A673 (cell line): ENCODE data around the gene SRP68. TPM values are rescaled to one million over a fixed set of nuclear protein-coding genes. Genes with fewer than 3 reads are reported as not detected.

Source experiments
- BruUV-seq: library from RNA; stranded (reverse); fragments of 400-500 nt; replicated peaks from 2 replicates; lab custom pipeline; 2021; lab: Mats Ljungman, UMichigan
- CTCF ChIA-PET: fragments of 300-600 bp; sonication (Branson Sonifier 250); formaldehyde crosslinking; loops from one replicate; lab custom pipeline; 2022; ENCODE audit warnings: antibody characterized with exemption; lab: Charles Lee
- POLR2A ChIA-PET: fragments of 300-600 bp; sonication (Branson Sonifier 250); formaldehyde crosslinking; loops from one replicate; lab custom pipeline; 2022; ENCODE audit warnings: antibody characterized with exemption; ENCODE audit not compliant: low non-redundant PET; lab: Charles Lee
- DNase-seq: peaks from one replicate; pipeline ENCODE4 v3.0.0-alpha.2; 2015; ENCODE audit warnings: low spot score
- H3K27ac ChIP-seq: fragments of 200-600 bp; sonication (generic); 2 replicates; pipeline ENCODE4 v1.5.1; 2016; ENCODE audit warnings: mixed run types, low read depth, mild to moderate bottlenecking, mixed read lengths, antibody characterized with exemption, low read length; ENCODE audit not compliant: poor library complexity, severe bottlenecking
- H3K27me3 ChIP-seq: fragments of 200-600 bp; sonication (generic); replicated peaks from 2 replicates; pipeline ENCODE4 v1.6.1; 2017; ENCODE audit warnings: mixed run types, low read depth, mild to moderate bottlenecking, mixed read lengths, antibody characterized with exemption, low read length; ENCODE audit not compliant: insufficient read depth, poor library complexity
- H3K36me3 ChIP-seq: fragments of 200-600 bp; sonication (generic); 2 replicates; pipeline ENCODE4 v1.6.1; 2016; ENCODE audit warnings: mixed run types, mild to moderate bottlenecking, mixed read lengths, antibody characterized with exemption, low read length; ENCODE audit not compliant: insufficient read depth, poor library complexity, severe bottlenecking
- H3K4me1 ChIP-seq: fragments of 200-600 bp; sonication (generic); 2 replicates; pipeline ENCODE4 v1.6.1; 2017; ENCODE audit warnings: mixed run types, mild to moderate bottlenecking, mixed read lengths, antibody characterized with exemption, low read length; ENCODE audit not compliant: insufficient read depth, poor library complexity, severe bottlenecking
- H3K4me3 ChIP-seq: fragments of 200-600 bp; sonication (generic); 2 replicates; pipeline ENCODE4 v1.5.1; 2016; ENCODE audit warnings: low read depth, mixed run types, mild to moderate bottlenecking, mixed read lengths, low read length; ENCODE audit not compliant: poor library complexity, severe bottlenecking
- H3K9me3 ChIP-seq: fragments of 200-600 bp; sonication (generic); 2 replicates; pipeline ENCODE4 v1.6.1; 2016; ENCODE audit warnings: mixed run types, low read depth, mild to moderate bottlenecking, mixed read lengths, antibody characterized with exemption, low read length; ENCODE audit not compliant: poor library complexity, severe bottlenecking
- CTCF ChIP-seq: fragments of 300-800, 200-600 bp; sonication (generic); conservative IDR thresholded peaks from 2 replicates; pipeline ENCODE4 v1.5.1; 2017; ENCODE audit warnings: low read depth, mild to moderate bottlenecking, antibody characterized with exemption, low read length, moderate library complexity, mixed read lengths
- EZH2 ChIP-seq: fragments of 200-600 bp; sonication (generic); IDR thresholded peaks from 2 replicates; pipeline ENCODE4 v1.6.1; 2017; ENCODE audit warnings: borderline replicate concordance, low read depth, mild to moderate bottlenecking, mixed read lengths, antibody characterized with exemption, low read length; ENCODE audit not compliant: poor library complexity, severe bottlenecking
- intact Hi-C: fragments of 100-400 bp; cut with micrococcal nuclease; formaldehyde crosslinking; loops from one replicate; pipeline ENCODE4 v1.10.0; 2022; ENCODE audit not compliant: unreplicated experiment
- total RNA-seq: library from RNA; stranded (reverse); gene quantifications from 2 replicates; pipeline ENCODE4 v1.2.3, GENCODE V29; 2021

SRP68 gene
- total RNA-seq, 1 experiment from 2014 or later = 96.4 TPM

- BruUV-seq = no TSS peak
- CTCF ChIA-PET = interaction anchor here (1.4 kb wide), 1 partner anchor 67 kb away, joined by 3 read pairs; no protein-coding TSS in a partner anchor
- no peak for DNase-seq
- Histone ChIP-seq H3K4me3 (no peak overlapping the region), H3K4me1 (no peaks in the 10 kb centered on the region), H3K9me3 (no peaks in the 10 kb centered on the region), H3K36me3 (peaks cover 31% of the 10 kb centered on the region), H3K27me3 (peaks cover 38% of the 10 kb centered on the region), H3K27ac (no peak overlapping the region)
- POLR2A ChIA-PET = no interaction called here
- TF ChIP-seq EZH2 (no peak), CTCF (no peak)
- intact Hi-C loops = no loop called here
Observed at GRCh38 chr17:76081295-76082210, 9.2 kb upstream of the SRP68 start.

GRCh38 chr17:76080768-76081287 is 8.5 kb upstream of the SRP68 start:
- no peak for DNase-seq

More at GRCh38 chr17:76080768-76081287, 8.5 kb upstream of the SRP68 start:
- H3K27me3 ChIP-seq = peaks cover 45% of the 10 kb centered on the region
- ChIA-PET POLR2A (interaction anchor here (0.7 kb wide), 1 partner anchor 90 kb away, joined by 3 read pairs; no protein-coding TSS in a partner anchor), CTCF (interaction anchor here (1.4 kb wide), 1 partner anchor 67 kb away, joined by 3 read pairs; no protein-coding TSS in a partner anchor)
- no peaks in the 10 kb centered on the region for H3K4me1 ChIP-seq
- no peak overlapping the region for H3K4me3 ChIP-seq
- H3K9me3 ChIP-seq = no peaks in the 10 kb centered on the region
- TF ChIP-seq EZH2 = no peak
- TF ChIP-seq CTCF = no peak
- H3K36me3 ChIP-seq = peaks cover 30% of the 10 kb centered on the region
- intact Hi-C loops = no loop called here
- BruUV-seq = no TSS peak
- no peak overlapping the region for H3K27ac ChIP-seq
